CD4-positive, alpha-beta T cell (primary cell): ENCODE results near the gene C1QTNF3. TPM values are rescaled to one million over a fixed set of nuclear protein-coding genes. Genes with fewer than 3 reads are reported as not detected.

Source experiments
- ATAC-seq: fragments of 200-7000 bp; cut with Tn5 transposase; one replicate; pipeline ENCODE4 v1.10.0; 2022; ENCODE audit warnings: mild to moderate bottlenecking; ENCODE audit not compliant: poor library complexity
- CTCF ChIA-PET: fragments of 350-600 bp; sonication (Branson Sonifier 250); formaldehyde crosslinking; loops from one replicate; lab custom pipeline; 2021; ENCODE audit warnings: antibody characterized with exemption, inconsistent platforms; lab: Charles Lee
- POLR2A ChIA-PET: fragments of 350-600 bp; sonication (Branson Sonifier 250); formaldehyde crosslinking; loops from one replicate; lab custom pipeline; 2021; ENCODE audit warnings: antibody characterized with exemption, inconsistent platforms; lab: Charles Lee
- DNase-seq, 14 experiments: peaks; one replicate each; pipeline ENCODE4 v3.0.0-alpha.2; 2013 to 2020; ENCODE audit warnings: mixed read lengths in 2 of 14
- H3K27ac ChIP-seq, 2 donors: one replicate each; pipeline versions ENCODE4 v1.5.1 to v1.7.0; 2013; ENCODE audit warnings: low read length in 2 of 2, low read depth in 1 of 2, mild to moderate bottlenecking in 1 of 2
- H3K27me3 ChIP-seq, 2 experiments: 1 replicate in 1 of 2; 2 replicates in 1 of 2; pipeline versions ENCODE4 v1.6.1 to v1.7.0; 2013; ENCODE audit warnings: low read length in 2 of 2, control low read depth in 1 of 2, mild to moderate bottlenecking in 1 of 2, moderate library complexity in 1 of 2; ENCODE audit not compliant: insufficient read depth in 2 of 2, control insufficient read depth in 1 of 2
- H3K36me3 ChIP-seq: one replicate; pipeline ENCODE4 v1.6.1; 2013; ENCODE audit warnings: low read length, control low read depth; ENCODE audit not compliant: insufficient read depth
- H3K4me1 ChIP-seq: one replicate; pipeline ENCODE4 v1.6.1; 2013; ENCODE audit warnings: low read length, control low read depth; ENCODE audit not compliant: insufficient read depth
- H3K4me3 ChIP-seq: one replicate; pipeline ENCODE4 v1.5.1; 2013; ENCODE audit warnings: mild to moderate bottlenecking, low read length, moderate library complexity
- H3K9me3 ChIP-seq, 2 experiments: 1 replicate in 1 of 2; 2 replicates in 1 of 2; pipeline versions ENCODE4 v1.6.1 to v1.7.0; 2013; ENCODE audit warnings: low read length in 2 of 2, mild to moderate bottlenecking in 2 of 2, control low read depth in 1 of 2, moderate library complexity in 1 of 2; ENCODE audit not compliant: control insufficient read depth in 1 of 2, insufficient read depth in 1 of 2
- H3K27ac Mint-ChIP-seq: one replicate; pipeline ENCODE4 v1.8.0; 2020; ENCODE audit warnings: mixed read lengths
- H3K27me3 Mint-ChIP-seq: one replicate; pipeline ENCODE4 v1.8.0; 2021; ENCODE audit warnings: mixed read lengths
- H3K36me3 Mint-ChIP-seq: one replicate; pipeline ENCODE4 v1.8.0; 2021; ENCODE audit warnings: low read depth, mixed read lengths
- H3K4me1 Mint-ChIP-seq: one replicate; pipeline ENCODE4 v1.8.0; 2021; ENCODE audit warnings: low read depth, mixed read lengths
- H3K4me3 Mint-ChIP-seq: one replicate; pipeline ENCODE4 v1.8.0; 2020; ENCODE audit warnings: mild to moderate bottlenecking, mixed read lengths
- H3K9me3 Mint-ChIP-seq: one replicate; pipeline ENCODE4 v1.8.0; 2020; ENCODE audit warnings: mixed read lengths
- CTCF ChIP-seq: fragments of 200-600 bp; IDR thresholded peaks from one replicate; pipeline ENCODE4 v1.8.0; 2022; ENCODE audit warnings: antibody characterized with exemption, mild to moderate bottlenecking
- intact Hi-C, 2 experiments: fragments of 100-400 bp; cut with DNase I in 1 of 2; cut with micrococcal nuclease in 1 of 2; formaldehyde crosslinking; loops; one replicate each; pipeline versions ENCODE4 v1.15.1 to v1.9.0; 2023 to 2025; cut with DNase I, micrococcal nuclease
- total RNA-seq, 174 experiments: library from RNA in 2 of 174; stranded (reverse) in 2 of 174; gene quantifications; one replicate each; pipeline ENCODE4 v1.2.3 and lab custom pipeline; 2021 to 2026

Gene C1QTNF3
- total RNA-seq, 2 experiments from 2014 or later: 2.9 to 3.2 TPM

- TF ChIP-seq CTCF: no peak
- no peak overlapping the region for H3K27ac Mint-ChIP-seq
- no peaks in the 10 kb centered on the region for H3K36me3 Mint-ChIP-seq
- no peaks in the 10 kb centered on the region for H3K27me3 Mint-ChIP-seq
- intact Hi-C loops: no loop called here
- ATAC-seq: no peak
- Histone ChIP-seq H3K9me3 (no peaks in the 10 kb centered on the region), H3K4me3 (no peak overlapping the region), H3K4me1 (no peaks in the 10 kb centered on the region), H3K27ac (no peak overlapping the region), H3K27me3 (no peaks in the 10 kb centered on the region), H3K36me3 (no peaks in the 10 kb centered on the region)
- ChIA-PET CTCF (no interaction called here), POLR2A (interaction anchor here (0.6 kb wide), 1 partner anchor 8 kb away, joined by 3 read pairs; no protein-coding TSS in a partner anchor)
- H3K4me1 Mint-ChIP-seq: no peaks in the 10 kb centered on the region
- no peak overlapping the region for H3K4me3 Mint-ChIP-seq
- H3K9me3 Mint-ChIP-seq: no peaks in the 10 kb centered on the region
- no peak for DNase-seq
Observed at GRCh38 chr5:33978306-33978705, 64.7 kb downstream of the C1QTNF3 start.

- Histone ChIP-seq H3K27me3 (no peaks in the 10 kb centered on the region), H3K36me3 (no peaks in the 10 kb centered on the region), H3K9me3 (no peaks in the 10 kb centered on the region), H3K4me1 (no peaks in the 10 kb centered on the region), H3K27ac (no peak overlapping the region), H3K4me3 (no peak overlapping the region)
- ATAC-seq: no peak
- no peak overlapping the region for H3K4me3 Mint-ChIP-seq
- POLR2A ChIA-PET: no interaction called here
- no peak for TF ChIP-seq CTCF
- no peak overlapping the region for H3K27ac Mint-ChIP-seq
- intact Hi-C loops: no loop called here
- H3K9me3 Mint-ChIP-seq: no peaks in the 10 kb centered on the region
- no peaks in the 10 kb centered on the region for H3K36me3 Mint-ChIP-seq
- no peaks in the 10 kb centered on the region for H3K4me1 Mint-ChIP-seq
- no peaks in the 10 kb centered on the region for H3K27me3 Mint-ChIP-seq
- CTCF ChIA-PET: no interaction called here
- no peak for DNase-seq
Observed at GRCh38 chr5:33976307-33976706, 66.7 kb downstream of the C1QTNF3 start.

GRCh38 chr5:33975852-33976251 lies 67.2 kb downstream of the C1QTNF3 start:
- POLR2A ChIA-PET: no interaction called here
- intact Hi-C loops: no loop called here
- Histone ChIP-seq H3K36me3 (no peaks in the 10 kb centered on the region), H3K27me3 (no peaks in the 10 kb centered on the region), H3K27ac (no peak overlapping the region), H3K4me3 (no peak overlapping the region), H3K4me1 (no peaks in the 10 kb centered on the region), H3K9me3 (no peaks in the 10 kb centered on the region)
- no peak overlapping the region for H3K27ac Mint-ChIP-seq
- H3K27me3 Mint-ChIP-seq: no peaks in the 10 kb centered on the region
- CTCF ChIA-PET: no interaction called here
- ATAC-seq: no peak
- no peak for TF ChIP-seq CTCF
- H3K36me3 Mint-ChIP-seq: no peaks in the 10 kb centered on the region
- H3K9me3 Mint-ChIP-seq: no peaks in the 10 kb centered on the region
- H3K4me3 Mint-ChIP-seq: no peak overlapping the region
- no peak for DNase-seq
- H3K4me1 Mint-ChIP-seq: no peaks in the 10 kb centered on the region
